T-helper 1 cell (primary cell): ENCODE results near the gene SDR39U1.
"Not testable (repeated sequence)": the region's sequence is repeated elsewhere in the genome, so short reads cannot be mapped to it uniquely, and the experiment has no call there.

Source experiments
- DNase-seq, 5 donors: peaks; one replicate each; pipeline ENCODE4 v3.0.0-alpha.2; 2012 to 2020
- total RNA-seq, 4 donors: gene quantifications; one replicate each; lab custom pipeline; 2026; lab: John Stamatoyannopoulos, UW

SDR39U1 gene
- 37.9 to 71.9 (median 65.4) reads per million in 4 donors for total RNA-seq

GRCh38 chr14:24442240-24443052 is at the start of gene SDR39U1:
Gene SDR39U1, minus strand, starts transcription at chr14:24442776. Its CDS starts 7 bp downstream, at chr14:24442769.
- DNase-seq: peak; percentile 94 to 99 (median 96)

- not testable (repeated sequence) for DNase-seq
Measured at GRCh38 chr14:24491586-24492408, 49.2 kb upstream of the SDR39U1 start.

GRCh38 chr14:24483604-24484252 is 41.2 kb upstream of the SDR39U1 start:
- DNase-seq: peak in 1 of 5 donors; percentile 57

- DNase-seq: not testable (repeated sequence)
Measured at GRCh38 chr14:24482699-24483303, 40.2 kb upstream of the SDR39U1 start.

GRCh38 chr14:24481622-24482324 is 39.2 kb upstream of the SDR39U1 start:
- peak in 3 of 5 donors; percentile 17 to 46 (median 25) for DNase-seq

- DNase-seq: not testable (repeated sequence)
Measured at GRCh38 chr14:24479999-24480398, 37.4 kb upstream of the SDR39U1 start.

GRCh38 chr14:24475261-24475660 is 32.7 kb upstream of the SDR39U1 start:
- no peak for DNase-seq

- DNase-seq: no peak
Measured at GRCh38 chr14:24473211-24473610, 30.6 kb upstream of the SDR39U1 start.

GRCh38 chr14:24470450-24470849 is 27.9 kb upstream of the SDR39U1 start:
- not testable (repeated sequence) for DNase-seq

GRCh38 chr14:24465805-24466204 is 23.2 kb upstream of the SDR39U1 start:
- no peak for DNase-seq

GRCh38 chr14:24465368-24465767 is 22.8 kb upstream of the SDR39U1 start:
- DNase-seq: no peak

GRCh38 chr14:24463884-24464785 is 21.6 kb upstream of the SDR39U1 start:
- DNase-seq: no peak

- DNase-seq: no peak
Measured at GRCh38 chr14:24463017-24463883, 20.7 kb upstream of the SDR39U1 start.

GRCh38 chr14:24461336-24461735 is 18.8 kb upstream of the SDR39U1 start:
- no peak for DNase-seq

- no peak for DNase-seq
Measured at GRCh38 chr14:24459331-24459730, 16.8 kb upstream of the SDR39U1 start.

GRCh38 chr14:24458736-24459135 is 16.2 kb upstream of the SDR39U1 start:
- DNase-seq: no peak

GRCh38 chr14:24456980-24457379 is 14.4 kb upstream of the SDR39U1 start:
- no peak for DNase-seq

- DNase-seq: not testable (repeated sequence)
Measured at GRCh38 chr14:24450828-24451227, 8.3 kb upstream of the SDR39U1 start.

GRCh38 chr14:24443053-24443665 is 583 bp upstream of the SDR39U1 start:
- DNase-seq: no peak
